ENCODE data around the gene GSN. TPM values are rescaled to one million over a fixed set of nuclear protein-coding genes. Genes with fewer than 3 reads are reported as not detected.

GSN gene
- total RNA-seq, 4 donors from 2014 or later: 487 to 785 (median 662) TPM

DNA sequence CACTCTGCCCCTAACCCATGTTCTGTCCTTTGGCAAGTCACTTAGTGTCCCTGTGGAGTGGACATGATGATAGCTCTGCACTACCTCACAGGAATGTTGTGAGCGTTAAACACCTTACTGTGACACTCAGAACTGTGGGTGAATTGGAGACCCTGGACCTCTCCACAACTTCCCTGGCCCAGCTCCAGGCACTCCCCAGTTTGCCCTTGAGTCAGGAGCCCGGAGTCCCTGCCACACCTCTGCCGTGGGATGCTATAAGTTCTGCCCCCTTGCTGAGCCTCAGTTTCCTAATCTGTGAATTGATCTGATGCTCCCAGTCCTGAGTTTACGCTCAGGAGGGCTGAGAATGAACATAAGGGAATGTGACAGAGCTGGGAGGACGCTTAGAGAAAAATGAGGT lies 34.4 kb downstream of the GSN start:
- in situ Hi-C loops (cut with MboI; ENCODE audit: low sequenced_read_pairs in 4 of 4): loop anchor here in 1 of 4 donors (25.0 kb wide), 1 partner anchor 90 kb away; the partner anchor contains the start of gene RAB14
- Histone ChIP-seq H3K36me3 (peaks cover 0 to 51% of the 10 kb centered on the region in 2 donors), H3K9me3 (no peaks in the 10 kb centered on the region), H3K4me1 (peaks cover 30 to 43% of the 10 kb centered on the region in 2 donors), H3K27ac (peak overlapping the region; percentile 69 to 95 (median 90)), H3K4me3 (peak overlapping the region; percentile 56 to 58 (median 56)), H3K27me3 (no peaks in the 10 kb centered on the region)
- ATAC-seq (no peak), DNase-seq (no peak)
- intact Hi-C loops (cut with DNase I; ENCODE audit: low total_unique reads): no loop called here
- TF ChIP-seq, protein P1, sequence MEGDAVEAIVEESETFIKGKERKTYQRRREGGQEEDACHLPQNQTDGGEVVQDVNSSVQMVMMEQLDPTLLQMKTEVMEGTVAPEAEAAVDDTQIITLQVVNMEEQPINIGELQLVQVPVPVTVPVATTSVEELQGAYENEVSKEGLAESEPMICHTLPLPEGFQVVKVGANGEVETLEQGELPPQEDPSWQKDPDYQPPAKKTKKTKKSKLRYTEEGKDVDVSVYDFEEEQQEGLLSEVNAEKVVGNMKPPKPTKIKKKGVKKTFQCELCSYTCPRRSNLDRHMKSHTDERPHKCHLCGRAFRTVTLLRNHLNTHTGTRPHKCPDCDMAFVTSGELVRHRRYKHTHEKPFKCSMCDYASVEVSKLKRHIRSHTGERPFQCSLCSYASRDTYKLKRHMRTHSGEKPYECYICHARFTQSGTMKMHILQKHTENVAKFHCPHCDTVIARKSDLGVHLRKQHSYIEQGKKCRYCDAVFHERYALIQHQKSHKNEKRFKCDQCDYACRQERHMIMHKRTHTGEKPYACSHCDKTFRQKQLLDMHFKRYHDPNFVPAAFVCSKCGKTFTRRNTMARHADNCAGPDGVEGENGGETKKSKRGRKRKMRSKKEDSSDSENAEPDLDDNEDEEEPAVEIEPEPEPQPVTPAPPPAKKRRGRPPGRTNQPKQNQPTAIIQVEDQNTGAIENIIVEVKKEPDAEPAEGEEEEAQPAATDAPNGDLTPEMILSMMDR (IDR thresholded peaks at IDR 0.05 in 4 of 5, conservative IDR thresholded peaks at IDR 0.05 in 1 of 5): no peak
- no peak for TF ChIP-seq POLR2A (IDR thresholded peaks at IDR 0.05)

DNA sequence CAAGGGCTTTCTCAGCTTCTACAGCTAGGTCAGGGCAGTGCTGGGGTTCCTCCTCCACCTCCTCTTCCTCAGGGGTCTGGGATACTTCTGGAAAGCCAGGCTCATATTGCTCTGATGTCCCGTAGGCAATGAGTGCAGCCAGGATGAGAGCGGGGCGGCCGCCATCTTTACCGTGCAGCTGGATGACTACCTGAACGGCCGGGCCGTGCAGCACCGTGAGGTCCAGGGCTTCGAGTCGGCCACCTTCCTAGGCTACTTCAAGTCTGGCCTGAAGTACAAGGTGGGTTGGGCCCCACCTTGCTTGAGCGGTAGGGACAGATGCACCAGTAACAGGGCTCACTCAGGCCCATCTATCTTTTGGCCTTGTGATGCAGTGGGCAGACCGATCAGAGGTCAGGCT lies 34.8 kb downstream of the GSN start:
- Histone ChIP-seq H3K27me3 (no peaks in the 10 kb centered on the region), H3K4me3 (peak overlapping the region; percentile 56 to 58 (median 56)), H3K9me3 (no peaks in the 10 kb centered on the region), H3K4me1 (peaks cover 26 to 39% of the 10 kb centered on the region in 2 donors), H3K27ac (peak overlapping the region; percentile 69 to 95 (median 90)), H3K36me3 (peaks cover 0 to 56% of the 10 kb centered on the region in 2 donors)
- ATAC-seq: no peak
- in situ Hi-C loops (cut with MboI; ENCODE audit: low sequenced_read_pairs in 4 of 4): loop anchor here in 1 of 4 donors (25.0 kb wide), 1 partner anchor 90 kb away; the partner anchor contains the start of gene RAB14
- intact Hi-C loops (cut with DNase I; ENCODE audit: low total_unique reads): no loop called here
- DNase-seq: peak in 1 of 2 donors; percentile 7
- TF ChIP-seq, protein P1 (IDR thresholded peaks at IDR 0.05 in 4 of 5, conservative IDR thresholded peaks at IDR 0.05 in 1 of 5): no peak
- TF ChIP-seq POLR2A (IDR thresholded peaks at IDR 0.05): no peak

DNA sequence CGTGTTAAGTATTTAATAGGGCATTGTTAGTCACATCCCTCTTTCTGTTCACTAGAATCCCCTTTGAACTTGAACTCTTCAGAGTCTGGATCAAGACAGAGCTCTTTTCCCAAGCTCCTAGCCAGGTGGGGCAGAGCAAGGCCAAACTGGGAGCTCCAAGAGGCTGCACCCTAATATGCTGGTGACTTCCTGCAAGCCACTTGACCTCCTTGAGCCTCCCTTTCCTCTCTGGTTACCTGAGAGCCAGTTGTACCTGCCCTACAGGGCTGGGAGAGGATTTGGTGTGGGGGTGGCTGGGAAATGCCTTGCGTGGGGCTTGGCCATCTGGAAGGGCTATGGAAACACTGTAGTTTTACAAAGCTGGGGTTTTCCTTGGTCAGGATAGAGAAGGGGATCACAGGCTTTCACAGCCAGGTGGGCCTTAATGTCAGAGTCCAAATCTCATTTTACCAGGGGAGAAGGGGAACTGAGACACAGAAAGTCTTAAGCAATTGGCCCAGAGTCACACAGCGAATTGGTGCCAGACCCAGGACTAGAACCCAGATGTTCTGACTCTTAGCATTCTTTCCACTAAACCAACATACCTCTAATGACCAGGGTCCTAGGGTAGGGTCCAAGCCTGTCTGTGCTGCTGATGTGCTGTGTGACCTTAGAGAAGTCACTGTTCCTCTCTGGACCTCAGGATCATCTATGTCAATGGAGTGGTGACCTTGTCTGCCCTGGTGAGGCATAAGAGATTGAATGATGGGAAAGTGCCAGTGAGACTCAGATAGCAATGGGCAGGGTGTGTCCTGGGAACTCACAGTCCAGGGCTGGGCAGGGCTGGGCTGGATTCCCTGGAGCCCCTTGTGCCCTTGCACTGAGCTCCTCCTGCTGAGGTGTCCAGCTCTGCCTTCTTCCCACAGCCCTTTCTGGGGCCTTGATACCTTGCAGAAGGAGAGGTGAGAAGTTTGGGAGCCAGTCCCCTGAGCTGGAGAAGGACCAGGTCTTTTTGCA lies 35.8 kb downstream of the GSN start:
- no peaks in the 10 kb centered on the region for H3K9me3 ChIP-seq
- intact Hi-C loops (cut with DNase I; ENCODE audit: low total_unique reads): no loop called here
- peaks cover 16 to 29% of the 10 kb centered on the region in 2 donors for H3K4me1 ChIP-seq
- ATAC-seq (peak; percentile 51 to 68), DNase-seq (peak in 1 of 2 donors; percentile 61)
- in situ Hi-C loops (cut with MboI; ENCODE audit: low sequenced_read_pairs in 4 of 4): loop anchor here in 1 of 4 donors (25.0 kb wide), 1 partner anchor 91 kb away; the partner anchor contains the start of gene RAB14
- peak overlapping the region; percentile 56 to 58 (median 56) for H3K4me3 ChIP-seq
- H3K27me3 ChIP-seq: no peaks in the 10 kb centered on the region
- peak overlapping the region; percentile 69 to 95 (median 90) for H3K27ac ChIP-seq
- TF ChIP-seq, protein P1 (IDR thresholded peaks at IDR 0.05 in 4 of 5, conservative IDR thresholded peaks at IDR 0.05 in 1 of 5): no peak
- TF ChIP-seq POLR2A (IDR thresholded peaks at IDR 0.05): no peak
- H3K36me3 ChIP-seq: peaks cover 0 to 64% of the 10 kb centered on the region in 2 donors

DNA sequence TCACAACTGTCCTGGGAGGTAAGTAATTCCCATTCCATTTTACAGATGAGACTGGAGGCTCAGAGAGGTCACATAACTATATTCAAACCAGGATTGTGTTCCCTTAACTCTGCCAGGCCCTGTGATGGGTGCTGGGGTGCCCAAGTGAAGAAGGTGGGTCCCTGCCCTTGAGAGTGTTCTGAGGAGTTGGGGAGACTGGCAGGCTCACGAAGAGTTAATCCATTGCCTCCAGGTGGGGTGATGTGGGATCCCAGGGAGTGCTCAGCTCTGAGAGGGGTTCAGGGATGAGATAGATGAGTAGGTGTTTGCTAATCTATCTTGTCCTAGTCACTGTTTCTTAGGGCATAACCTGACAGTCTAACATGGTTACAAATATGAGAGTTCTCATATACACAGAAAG lies 36.7 kb downstream of the GSN start:
- ATAC-seq (no peak), DNase-seq (no peak)
- Histone ChIP-seq H3K27me3 (no peaks in the 10 kb centered on the region), H3K4me1 (peaks cover 16 to 23% of the 10 kb centered on the region in 2 donors), H3K36me3 (peaks cover 0 to 73% of the 10 kb centered on the region in 2 donors), H3K4me3 (peak overlapping the region in 3 of 4 donors; percentile 56 to 58 (median 56)), H3K27ac (peak overlapping the region; percentile 69 to 95 (median 90)), H3K9me3 (no peaks in the 10 kb centered on the region)
- in situ Hi-C loops (cut with MboI; ENCODE audit: low sequenced_read_pairs in 4 of 4) (loop anchor here in 1 of 4 donors (25.0 kb wide), 1 partner anchor 92 kb away; the partner anchor contains the start of gene RAB14), intact Hi-C loops (cut with DNase I; ENCODE audit: low total_unique reads) (no loop called here)
- TF ChIP-seq POLR2A (IDR thresholded peaks at IDR 0.05): no peak
- TF ChIP-seq, protein P1 (IDR thresholded peaks at IDR 0.05 in 4 of 5, conservative IDR thresholded peaks at IDR 0.05 in 1 of 5): no peak
